OCI-LY1 (cell line): Measurements from ENCODE around the gene FMN1.

Experiments used
- H2AFZ ChIP-seq: fragments of 200-600 bp; sonication (generic), shearing (Covaris generic); 2 replicates; pipeline ENCODE4 v1.6.0; 2014; ENCODE audit warnings: antibody characterized with exemption, mild to moderate bottlenecking, low read length
- H3F3A ChIP-seq: fragments of 200-600 bp; sonication (generic), shearing (Covaris generic); 2 replicates; pipeline ENCODE4 v1.6.0; 2014; ENCODE audit warnings: mild to moderate bottlenecking, antibody characterized with exemption, low read length, moderate library complexity; ENCODE audit not compliant: insufficient read depth
- H3K27ac ChIP-seq: fragments of 200-600 bp; sonication (generic); 2 replicates; pipeline ENCODE4 v1.5.1; 2014; ENCODE audit warnings: low read length, mixed run types, mild to moderate bottlenecking, low read depth; ENCODE audit not compliant: poor library complexity, severe bottlenecking
- H3K27me3 ChIP-seq: fragments of 200-600 bp; sonication (generic); 2 replicates; pipeline ENCODE4 v1.6.0; 2014; ENCODE audit warnings: antibody characterized with exemption, mild to moderate bottlenecking, low read length, moderate library complexity; ENCODE audit not compliant: insufficient read depth
- H3K36me3 ChIP-seq: fragments of 200-600 bp; sonication (generic); 2 replicates; pipeline ENCODE4 v1.6.1; 2014; ENCODE audit warnings: mild to moderate bottlenecking, antibody characterized with exemption, low read length, moderate library complexity, mixed read lengths; ENCODE audit not compliant: insufficient read depth
- H3K4me1 ChIP-seq: fragments of 200-600 bp; sonication (generic); 2 replicates; pipeline ENCODE4 v1.5.1; 2014; ENCODE audit warnings: mild to moderate bottlenecking, low read length, moderate library complexity; ENCODE audit not compliant: insufficient read depth, severe bottlenecking
- H3K4me2 ChIP-seq: fragments of 200-600 bp; sonication (generic), shearing (Covaris generic); 2 replicates; pipeline ENCODE4 v1.6.1; 2014; ENCODE audit warnings: low read length
- H3K4me3 ChIP-seq: fragments of 200-600 bp; sonication (generic); 2 replicates; pipeline ENCODE4 v1.5.1; 2014; ENCODE audit warnings: low read length, low read depth, mild to moderate bottlenecking, mixed read lengths; ENCODE audit not compliant: poor library complexity, severe bottlenecking
- H3K79me2 ChIP-seq: fragments of 200-600 bp; shearing (Covaris generic); 2 replicates; pipeline ENCODE4 v1.6.1; 2016; ENCODE audit warnings: mixed run types, low read length, mixed read lengths; ENCODE audit not compliant: insufficient read depth
- H3K9ac ChIP-seq: fragments of 200-600 bp; sonication (generic), shearing (Covaris generic); 2 replicates; pipeline ENCODE4 v1.6.1; 2014; ENCODE audit warnings: mild to moderate bottlenecking, low read length, mixed read lengths
- H3K9me2 ChIP-seq: fragments of 200-600 bp; sonication (generic), shearing (Covaris generic); 2 replicates; pipeline ENCODE4 v1.6.1; 2014; ENCODE audit warnings: low read depth, mild to moderate bottlenecking, low read length, mixed read lengths
- H3K9me3 ChIP-seq: fragments of 200-600 bp; shearing (Covaris generic); 2 replicates; pipeline ENCODE4 v1.6.1; 2014; ENCODE audit warnings: low read length, mixed read lengths
- H4K20me1 ChIP-seq: fragments of 200-600 bp; sonication (generic), shearing (Covaris generic); 2 replicates; pipeline ENCODE4 v1.6.0; 2016; ENCODE audit warnings: mild to moderate bottlenecking, low read length; ENCODE audit not compliant: insufficient read depth
- CTCF ChIP-seq: fragments of 200-600 bp; sonication (generic), shearing (Covaris generic); IDR thresholded peaks from 2 replicates; pipeline ENCODE4 v1.5.1; 2017; ENCODE audit warnings: mild to moderate bottlenecking, antibody characterized with exemption, low read length, moderate library complexity, mixed read lengths
- EZH2 ChIP-seq: fragments of 200-600 bp; sonication (generic), shearing (Covaris generic); IDR thresholded peaks from 2 replicates; pipeline ENCODE4 v1.8.0; 2017; ENCODE audit warnings: borderline replicate concordance, mixed run types, mild to moderate bottlenecking, antibody characterized with exemption, low read length, moderate library complexity, mixed read lengths

FMN1 gene

DNA sequence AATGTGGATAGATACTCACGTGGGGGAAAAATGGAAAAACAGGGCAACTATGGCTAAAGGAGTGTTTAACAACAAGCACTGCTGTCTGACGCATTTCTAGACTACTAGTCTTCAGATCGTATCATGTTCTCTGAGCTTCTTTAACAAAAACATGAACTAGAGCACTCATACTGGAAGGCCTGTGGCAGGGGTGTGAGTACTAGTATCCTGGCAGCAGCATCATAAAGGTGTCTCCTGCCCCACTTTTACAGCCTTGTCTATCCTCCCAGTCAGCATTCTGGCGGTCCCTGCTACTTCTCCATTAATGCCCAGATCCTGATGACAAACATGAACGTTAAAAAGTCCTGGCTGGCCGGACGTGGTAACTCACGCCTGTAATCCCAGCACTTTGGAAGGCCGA, 4.0 kb downstream of the FMN1 start:
- no peak for TF ChIP-seq EZH2
- no peak for TF ChIP-seq CTCF
- Histone ChIP-seq H3K27ac (no peak overlapping the region), H3F3A (no peaks in the 10 kb centered on the region), H2AFZ (no peak overlapping the region), H3K9me2 (no peaks in the 10 kb centered on the region), H4K20me1 (no peaks in the 10 kb centered on the region), H3K9ac (no peak overlapping the region), H3K9me3 (no peaks in the 10 kb centered on the region), H3K79me2 (no peaks in the 10 kb centered on the region), H3K4me1 (no peaks in the 10 kb centered on the region), H3K36me3 (no peaks in the 10 kb centered on the region), H3K27me3 (no peaks in the 10 kb centered on the region), H3K4me3 (no peak overlapping the region), H3K4me2 (no peak overlapping the region)

DNA sequence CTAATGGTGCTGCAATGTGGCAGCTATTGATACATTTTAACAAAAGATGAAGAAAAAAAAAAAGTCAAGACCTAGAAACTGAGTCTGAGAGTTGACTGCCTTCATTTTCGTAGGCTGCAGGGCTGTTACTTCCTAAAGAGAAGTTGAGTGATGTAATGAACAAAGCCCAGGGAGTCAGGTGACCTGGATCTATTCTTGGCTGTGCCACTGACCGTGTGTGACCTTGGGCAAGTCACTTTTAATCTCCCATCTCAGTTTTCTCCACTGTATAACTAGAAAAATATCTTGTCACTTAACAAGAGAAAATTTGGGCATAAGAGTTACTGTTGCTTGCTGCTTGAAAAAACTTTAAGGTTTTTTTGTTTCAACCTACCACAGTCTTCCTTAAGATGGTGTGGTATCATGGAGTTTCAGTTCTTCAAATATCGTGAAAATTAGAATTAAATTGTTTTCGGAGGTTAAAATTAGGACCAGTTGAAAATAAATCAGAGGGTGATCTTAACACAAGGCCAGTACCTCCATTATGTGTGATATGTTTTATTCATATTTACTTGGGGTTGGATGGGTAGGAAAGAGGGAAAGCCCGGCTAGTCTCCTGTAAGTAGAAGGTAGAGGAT, 5.8 kb downstream of the FMN1 start:
- H3K9me2 ChIP-seq = no peaks in the 10 kb centered on the region
- H3K36me3 ChIP-seq = no peaks in the 10 kb centered on the region
- no peak overlapping the region for H3K27ac ChIP-seq
- no peaks in the 10 kb centered on the region for H3F3A ChIP-seq
- H3K9me3 ChIP-seq = no peaks in the 10 kb centered on the region
- no peak overlapping the region for H3K9ac ChIP-seq
- H4K20me1 ChIP-seq = no peaks in the 10 kb centered on the region
- no peak overlapping the region for H3K4me3 ChIP-seq
- H3K79me2 ChIP-seq = no peaks in the 10 kb centered on the region
- no peak for TF ChIP-seq EZH2
- H2AFZ ChIP-seq = no peak overlapping the region
- no peaks in the 10 kb centered on the region for H3K27me3 ChIP-seq
- no peaks in the 10 kb centered on the region for H3K4me1 ChIP-seq
- no peak overlapping the region for H3K4me2 ChIP-seq

DNA sequence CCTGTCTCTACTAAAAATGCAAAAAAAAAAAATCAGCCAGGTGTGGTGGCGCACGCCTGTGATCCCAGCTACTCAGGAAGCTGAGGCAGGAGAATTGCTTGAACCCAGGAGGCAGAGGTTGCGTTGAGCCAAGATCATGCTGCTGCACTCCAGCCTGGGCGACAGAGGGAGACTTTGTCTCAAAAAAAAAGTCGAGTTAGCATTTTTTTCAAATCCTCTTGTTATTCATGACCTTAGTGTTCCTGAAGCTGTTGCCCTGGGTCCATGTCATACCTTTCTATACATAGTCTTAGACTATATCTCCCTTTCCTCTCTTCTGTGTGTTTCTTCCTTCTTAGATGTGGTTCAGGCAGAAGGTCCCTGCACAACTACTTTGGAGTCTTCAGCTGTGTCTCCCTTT, 6.4 kb downstream of the FMN1 start:
- TF ChIP-seq EZH2 (no peak), CTCF (no peak)
- no peak overlapping the region for H3K27ac ChIP-seq
- H3K4me3 ChIP-seq = no peak overlapping the region
- H3K9me3 ChIP-seq = no peaks in the 10 kb centered on the region
- no peaks in the 10 kb centered on the region for H4K20me1 ChIP-seq
- H3K9me2 ChIP-seq = no peaks in the 10 kb centered on the region
- no peaks in the 10 kb centered on the region for H3K4me1 ChIP-seq
- H3K9ac ChIP-seq = no peak overlapping the region
- H3F3A ChIP-seq = no peaks in the 10 kb centered on the region
- H3K36me3 ChIP-seq = no peaks in the 10 kb centered on the region
- no peak overlapping the region for H2AFZ ChIP-seq
- H3K27me3 ChIP-seq = no peaks in the 10 kb centered on the region
- H3K79me2 ChIP-seq = no peaks in the 10 kb centered on the region
- no peak overlapping the region for H3K4me2 ChIP-seq

DNA sequence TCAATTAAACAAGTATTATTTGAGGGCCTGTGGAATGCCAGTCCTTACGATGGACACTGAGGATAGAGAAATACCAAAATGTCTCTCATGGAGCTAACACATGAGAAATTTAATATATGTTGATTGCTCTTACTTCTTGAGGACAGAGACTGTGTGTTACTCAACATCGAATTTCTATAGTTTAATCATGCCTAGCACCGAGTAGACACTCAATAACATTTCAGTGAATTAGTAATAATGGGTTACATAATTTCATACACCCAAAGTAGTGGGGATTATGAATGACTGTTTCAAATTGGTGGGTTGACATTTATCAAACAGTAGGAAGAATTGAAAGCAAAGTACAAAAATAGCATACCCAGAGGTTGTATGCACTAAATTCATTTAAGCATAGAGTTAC, 11.2 kb downstream of the FMN1 start:
- Histone ChIP-seq H3K9me2 (no peaks in the 10 kb centered on the region), H3K27me3 (no peaks in the 10 kb centered on the region), H3F3A (no peaks in the 10 kb centered on the region), H3K9me3 (no peaks in the 10 kb centered on the region), H3K4me2 (no peak overlapping the region), H3K36me3 (no peaks in the 10 kb centered on the region), H3K4me3 (no peak overlapping the region), H3K79me2 (no peaks in the 10 kb centered on the region), H3K4me1 (no peaks in the 10 kb centered on the region), H3K27ac (no peak overlapping the region), H4K20me1 (no peaks in the 10 kb centered on the region), H3K9ac (no peak overlapping the region), H2AFZ (no peak overlapping the region)
- no peak for TF ChIP-seq CTCF
- TF ChIP-seq EZH2 = no peak
